ENCODE results near the gene ULK3.
A peak's percentile ranks its signal among the peaks of the same experiment; 100 is the strongest.
"Not testable (repeated sequence)": the region's sequence is repeated elsewhere in the genome, so short reads cannot be mapped to it uniquely, and the experiment has no call there.

Gene ULK3, protein sequence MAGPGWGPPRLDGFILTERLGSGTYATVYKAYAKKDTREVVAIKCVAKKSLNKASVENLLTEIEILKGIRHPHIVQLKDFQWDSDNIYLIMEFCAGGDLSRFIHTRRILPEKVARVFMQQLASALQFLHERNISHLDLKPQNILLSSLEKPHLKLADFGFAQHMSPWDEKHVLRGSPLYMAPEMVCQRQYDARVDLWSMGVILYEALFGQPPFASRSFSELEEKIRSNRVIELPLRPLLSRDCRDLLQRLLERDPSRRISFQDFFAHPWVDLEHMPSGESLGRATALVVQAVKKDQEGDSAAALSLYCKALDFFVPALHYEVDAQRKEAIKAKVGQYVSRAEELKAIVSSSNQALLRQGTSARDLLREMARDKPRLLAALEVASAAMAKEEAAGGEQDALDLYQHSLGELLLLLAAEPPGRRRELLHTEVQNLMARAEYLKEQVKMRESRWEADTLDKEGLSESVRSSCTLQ

GRCh38 chr15:74842581-74843444, at the start of gene ULK3:
ULK3 (minus strand) TSS chr15:74843156; CDS start chr15:74843105, 51 bp downstream.
- peak; percentile 84 to 94 (median 86) for DNase-seq (ENCODE audit: low read depth in 3 of 3)

- no peak for DNase-seq (ENCODE audit: low read depth in 3 of 3)
Measured at GRCh38 chr15:74892313-74892712, 49.4 kb upstream of the ULK3 start.

DNA sequence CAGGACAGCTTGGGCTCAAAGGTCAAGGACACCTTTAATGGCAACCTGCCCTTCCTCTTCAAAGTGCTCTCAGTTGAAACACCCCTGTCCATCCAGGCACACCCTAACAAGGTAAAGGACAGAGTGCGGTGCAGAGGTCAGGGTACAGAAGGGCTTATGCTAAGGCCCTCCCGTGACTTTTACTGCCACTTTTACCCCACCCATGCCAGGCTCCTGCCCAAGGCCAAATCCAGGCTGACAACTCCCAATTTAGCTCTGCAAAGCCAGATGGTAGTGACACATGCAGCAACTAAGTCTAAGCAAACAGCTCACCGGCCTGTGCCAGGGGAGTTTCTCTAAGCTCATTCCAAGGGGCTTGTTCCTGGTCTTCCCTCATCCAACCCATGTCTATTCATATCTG, 48.5 kb upstream of the ULK3 start:
- DNase-seq (ENCODE audit: low read depth in 3 of 3): no peak

DNA sequence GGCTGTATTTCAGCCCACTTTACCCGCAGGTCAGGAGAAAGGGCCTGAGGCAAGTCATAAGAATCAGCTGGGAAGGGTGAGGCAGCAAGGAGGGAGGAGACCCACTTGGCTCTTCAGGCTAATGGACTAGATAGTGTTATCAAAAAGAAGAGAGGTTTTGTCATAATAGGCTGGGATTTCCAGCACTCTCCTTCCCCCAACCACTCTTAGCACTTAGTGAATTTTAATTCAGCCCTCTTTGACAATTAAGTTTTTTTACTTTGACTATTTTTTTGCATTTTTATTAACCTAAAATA, 47.7 kb upstream of the ULK3 start:
- DNase-seq (ENCODE audit: low read depth in 3 of 3): no peak

GRCh38 chr15:74889883-74890664, 47.1 kb upstream of the ULK3 start, which contains the start of gene MPI:
MPI (plus strand) TSS chr15:74890042; CDS start chr15:74890074, 32 bp downstream.
- peak; percentile 81 to 87 (median 86) for DNase-seq (ENCODE audit: low read depth in 3 of 3)

DNA sequence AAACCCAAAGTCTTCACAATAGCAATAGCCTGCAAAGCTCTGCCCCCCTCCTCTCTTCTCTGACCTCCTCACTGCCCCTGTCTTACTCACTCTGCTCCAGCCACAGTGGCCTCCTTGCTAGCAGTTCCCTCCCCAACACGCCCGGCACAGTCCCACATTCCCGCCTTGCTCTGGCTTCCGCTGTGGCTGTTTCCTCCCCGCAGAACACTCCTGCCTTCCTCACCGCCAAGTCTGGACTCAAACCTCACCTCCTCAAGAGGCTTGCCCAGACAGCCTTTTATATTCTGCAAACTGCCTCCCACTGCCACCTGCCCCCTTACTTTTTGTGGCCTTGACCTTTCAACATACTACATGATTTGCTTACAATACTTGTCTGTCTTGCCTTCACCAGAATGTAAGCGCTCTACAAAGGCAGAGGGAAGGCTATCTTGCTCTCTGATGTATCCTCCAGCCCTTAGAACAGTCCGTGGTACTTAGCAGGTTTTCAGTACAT, 46.5 kb upstream of the ULK3 start:
- no peak for DNase-seq (ENCODE audit: low read depth in 3 of 3)

GRCh38 chr15:74888716-74889115, 45.8 kb upstream of the ULK3 start:
- DNase-seq (ENCODE audit: low read depth in 3 of 3): no peak

- not testable (repeated sequence) for DNase-seq (ENCODE audit: low read depth in 3 of 3)
Measured at GRCh38 chr15:74887537-74888193, 44.7 kb upstream of the ULK3 start.

GRCh38 chr15:74885461-74885860, 42.5 kb upstream of the ULK3 start:
- DNase-seq (ENCODE audit: low read depth in 3 of 3): no peak

GRCh38 chr15:74884428-74885223, 41.7 kb upstream of the ULK3 start:
- DNase-seq (ENCODE audit: low read depth in 3 of 3): no peak

GRCh38 chr15:74882528-74882927, 39.6 kb upstream of the ULK3 start:
- DNase-seq (ENCODE audit: low read depth in 3 of 3): no peak

GRCh38 chr15:74878273-74878672, 35.3 kb upstream of the ULK3 start:
- DNase-seq (ENCODE audit: low read depth in 3 of 3): no peak

DNA sequence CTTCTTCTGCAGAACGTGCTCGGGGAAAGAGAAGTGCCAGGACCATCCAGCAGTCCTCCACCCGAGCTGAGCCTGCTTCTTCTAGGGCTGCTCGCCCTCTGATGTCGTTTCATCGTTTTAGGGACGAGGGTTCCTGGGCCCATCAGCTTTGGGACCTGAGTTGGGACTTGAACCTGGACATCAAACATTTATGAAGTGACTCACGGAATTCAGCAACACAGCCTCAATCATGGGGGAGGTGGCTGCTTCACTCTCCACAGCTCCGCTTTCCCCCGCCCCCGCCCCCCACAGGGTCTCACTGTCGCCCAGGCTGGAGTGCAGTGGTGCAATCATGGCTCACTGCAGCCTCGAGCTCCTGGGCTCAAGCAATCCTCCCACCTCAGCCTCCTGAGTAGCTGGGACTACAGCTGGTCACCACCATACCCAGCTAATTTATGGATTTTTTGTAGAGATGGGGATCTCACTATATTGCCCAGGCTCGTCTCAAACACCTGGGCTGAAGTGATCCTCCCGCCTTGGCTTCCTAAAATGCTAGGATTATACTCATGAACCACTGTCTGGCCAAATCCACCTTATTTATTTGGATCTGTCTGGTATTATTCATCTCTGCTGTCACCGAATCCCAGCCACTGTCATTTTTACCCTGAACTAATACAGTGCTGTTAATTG, 30.9 kb upstream of the ULK3 start:
- DNase-seq (ENCODE audit: low read depth in 3 of 3): no peak

DNA sequence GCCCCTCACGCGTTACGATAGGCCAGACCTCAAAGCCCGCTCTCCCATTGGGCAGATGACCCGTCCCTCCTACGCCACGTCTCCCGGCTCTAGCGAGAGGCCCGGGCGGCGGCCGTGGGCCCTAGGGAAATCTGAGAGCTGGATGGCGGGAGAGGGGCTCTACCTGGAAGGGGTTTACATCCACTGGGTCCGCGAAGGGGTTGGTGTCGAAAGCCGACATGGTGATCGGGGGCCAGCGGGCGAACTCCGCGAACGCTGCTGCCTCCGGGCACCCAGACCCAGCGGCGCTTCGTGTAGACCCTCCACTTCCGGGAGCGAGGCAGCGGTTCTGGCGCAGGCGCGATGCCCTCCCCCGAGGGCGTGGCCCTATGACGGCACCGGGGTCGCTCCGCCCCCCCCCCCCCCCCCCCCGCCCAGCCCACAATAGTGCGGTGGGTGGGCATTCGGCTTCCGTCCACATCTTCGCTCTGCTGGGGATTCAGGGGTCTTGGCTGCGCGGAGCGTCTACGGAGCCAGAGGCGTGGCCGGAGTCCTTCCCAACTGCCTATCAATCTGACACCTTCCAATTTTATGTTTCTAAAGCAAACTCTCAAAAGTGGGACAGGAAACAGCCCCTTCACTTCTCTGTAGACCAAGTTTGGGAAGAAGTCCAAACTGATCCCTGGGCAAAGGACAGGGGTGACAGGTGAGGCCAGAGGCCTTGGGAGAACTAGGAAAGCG, 30.2 kb upstream of the ULK3 start, which contains the start of gene SCAMP2:
SCAMP2 (minus strand) TSS at position 330 of the 720 bp plus-strand sequence; CDS start at position 220, 110 bp downstream.
- peak; percentile 76 to 90 (median 83) for DNase-seq (ENCODE audit: low read depth in 3 of 3)

DNA sequence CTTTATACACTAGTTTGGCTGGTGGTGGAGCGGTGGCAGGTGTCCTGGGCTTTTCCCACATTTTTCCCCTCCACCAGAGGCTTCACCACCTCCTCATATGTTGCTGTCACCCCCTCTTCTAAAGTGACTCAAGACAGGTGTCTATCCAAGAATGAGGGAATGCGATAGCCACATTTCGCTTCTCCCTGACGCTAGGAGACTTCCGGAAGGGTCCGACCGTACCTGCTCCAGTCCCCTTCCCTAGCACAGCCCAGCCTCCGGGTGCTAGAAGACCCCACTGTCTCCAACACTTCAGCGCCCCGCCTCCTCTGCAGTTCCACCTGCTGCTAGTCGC, 29.7 kb upstream of the ULK3 start:
- DNase-seq (ENCODE audit: low read depth in 3 of 3): no peak

GRCh38 chr15:74870436-74871215, 27.7 kb upstream of the ULK3 start:
- no peak for DNase-seq (ENCODE audit: low read depth in 3 of 3)

DNA sequence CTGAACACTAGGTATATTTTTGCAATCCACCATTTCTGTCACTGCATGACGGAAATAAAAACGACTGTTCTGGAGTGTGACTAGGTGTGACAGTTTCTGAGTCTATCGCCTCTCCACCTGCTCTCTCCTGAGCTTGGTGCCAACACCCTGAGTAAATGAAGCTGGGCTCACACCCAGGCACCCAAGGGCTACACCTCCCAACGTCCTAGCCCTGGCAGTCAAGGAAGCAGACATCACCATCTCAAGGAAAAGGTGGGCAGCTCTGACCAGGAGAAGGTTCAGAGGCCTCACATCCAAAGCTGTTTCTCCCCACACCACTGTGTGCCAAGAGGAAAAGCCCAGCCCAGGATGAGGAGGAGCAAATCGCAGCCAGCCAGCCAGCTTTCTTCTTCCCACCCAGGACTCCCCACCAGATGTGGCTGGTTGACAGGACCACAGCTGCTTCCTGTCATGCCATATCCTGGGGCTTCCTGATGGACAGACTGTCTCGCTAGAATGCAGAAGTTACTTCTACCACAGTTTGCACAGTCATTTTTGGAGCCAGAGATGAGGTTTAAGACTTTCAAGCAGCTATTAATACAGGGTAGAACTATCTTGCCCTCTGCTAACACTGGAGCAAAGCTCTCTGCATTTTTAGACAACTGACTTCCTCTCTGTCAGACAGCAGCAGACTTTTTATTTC, 26.9 kb upstream of the ULK3 start:
- DNase-seq (ENCODE audit: low read depth in 3 of 3): peak in 1 of 3 donors; percentile 33

DNA sequence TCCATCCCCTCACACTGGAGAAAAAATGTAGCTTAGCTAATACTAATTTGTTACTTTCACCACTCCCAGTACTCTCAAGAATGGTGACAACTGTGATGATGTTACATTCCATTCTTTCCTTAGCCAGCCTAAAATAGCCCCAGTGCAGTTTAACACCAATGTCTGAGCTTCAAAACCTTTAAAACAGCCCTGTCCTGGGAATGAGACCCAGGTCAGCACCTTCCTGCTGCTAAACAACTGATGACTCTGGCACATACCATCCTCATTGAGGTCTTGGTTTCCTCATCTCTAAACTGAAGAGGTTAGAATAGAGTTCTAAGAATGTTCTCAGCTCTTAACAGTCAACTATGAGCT, 26.4 kb upstream of the ULK3 start:
- no peak for DNase-seq (ENCODE audit: low read depth in 3 of 3)

All from stimulated activated CD4-positive, alpha-beta T cell treated with anti-CD3 and anti-CD28 coated beads, TNF-alpha, amount 100 ng/mL, for 48 hours (primary cell).